Bronchus fibroblast of lung (primary cell): ENCODE data around the gene CAPZA2. TPM values are rescaled to one million over a fixed set of nuclear protein-coding genes. Genes with fewer than 3 reads are reported as not detected.

ENCODE experiments used
- total RNA-seq: library from RNA; depleted of rRNA; stranded (reverse); fragments of >200 nt; gene quantifications from 2 replicates; pipeline ENCODE4 v1.2.3, GENCODE V29; 2015

Gene CAPZA2
- 47.6 and 57.3 TPM in 2 replicates for total RNA-seq

DNA sequence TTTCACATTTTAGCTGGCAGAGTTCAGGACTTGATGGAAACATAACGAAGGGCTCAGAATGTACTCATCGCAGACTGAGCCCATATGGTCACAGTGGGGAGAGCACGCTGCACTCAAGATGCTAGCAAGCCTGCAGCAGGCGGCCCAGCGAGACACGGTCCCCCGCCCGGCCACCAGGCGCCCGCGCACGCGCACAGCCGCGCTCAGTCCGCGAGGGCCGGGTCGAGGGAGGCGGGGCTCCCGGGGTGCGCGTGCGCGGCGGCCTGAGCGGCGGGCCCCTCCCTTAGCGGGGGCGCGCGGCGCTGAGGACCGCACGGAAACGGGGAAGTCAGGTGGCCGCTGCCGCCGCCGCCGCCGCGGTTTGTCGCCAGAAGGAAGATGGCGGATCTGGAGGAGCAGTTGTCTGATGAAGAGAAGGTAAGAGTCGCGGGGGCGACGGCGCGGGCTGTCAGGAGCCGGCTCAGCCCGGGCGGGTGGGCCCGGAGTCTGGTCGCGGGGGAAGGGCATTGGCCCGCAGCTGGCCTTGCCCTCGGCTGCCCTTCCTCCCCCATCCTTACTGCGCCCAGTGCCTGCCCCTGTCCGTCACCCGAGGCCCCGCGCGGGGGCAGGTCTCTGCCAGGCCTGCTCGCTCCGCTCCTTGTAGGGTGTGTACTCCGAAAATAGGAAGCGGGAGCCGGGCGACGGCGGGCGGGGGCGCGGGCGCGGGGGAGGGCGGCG lies at the start of gene CAPZA2:
Gene CAPZA2, plus strand, starts transcription at position 354 of the 717 bp plus-strand sequence. Its CDS starts 25 bp downstream, at position 379.

DNA sequence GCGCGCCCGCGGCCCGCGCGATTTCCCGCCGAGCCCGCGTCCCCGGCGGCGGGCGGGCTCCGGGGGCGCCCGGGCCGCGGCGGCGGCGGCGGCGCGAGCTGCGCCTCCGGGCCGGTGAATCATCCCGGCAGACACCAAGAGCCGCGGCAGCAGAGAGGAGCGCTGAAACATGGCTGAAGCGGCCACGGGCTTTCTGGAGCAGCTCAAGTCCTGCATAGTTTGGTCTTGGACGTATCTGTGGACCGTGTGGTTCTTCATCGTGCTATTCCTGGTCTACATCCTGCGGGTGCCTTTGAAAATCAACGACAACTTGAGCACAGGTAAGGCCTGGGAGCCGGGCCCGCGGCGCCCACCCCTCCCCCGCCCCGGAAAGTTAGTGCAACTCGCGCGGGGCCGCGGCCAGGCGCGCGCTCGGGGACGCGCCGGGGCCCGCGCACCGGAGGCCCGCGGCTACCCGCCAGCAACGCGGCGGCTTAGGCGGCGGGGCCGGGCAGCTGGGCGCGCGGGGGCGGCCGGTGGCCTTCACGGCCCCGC lies 91.1 kb downstream of the CAPZA2 start, which contains the start of gene ST7:
Gene ST7, plus strand, starts transcription at position 130 of the 534 bp plus-strand sequence. Its CDS starts 40 bp downstream, at position 170.

Other genes starting within 250 kb of the CAPZA2 start
- gene MET, start 190.4 kb upstream of the CAPZA2 start, total RNA-seq = 19.9 and 20.0 TPM in 2 replicates
- gene ST7, start 90.9 kb downstream of the CAPZA2 start, total RNA-seq = 12.5 and 14.0 TPM in 2 replicates